CD14-positive monocyte (primary cell): ENCODE data around the gene ACER1. TPM values are rescaled to one million over a fixed set of nuclear protein-coding genes. Genes with fewer than 3 reads are reported as not detected.
"Not testable (repeated sequence)": the region's sequence is repeated elsewhere in the genome, so short reads cannot be mapped to it uniquely, and the experiment has no call there.

Experiments
- DNase-seq, 3 donors: peaks; one replicate each; pipeline ENCODE4 v3.0.0-alpha.2; 2011 to 2022
- H2AFZ ChIP-seq: 2 replicates; pipeline ENCODE4 v1.6.0; 2012; ENCODE audit warnings: mild to moderate bottlenecking, low read depth, low read length, inconsistent platforms; ENCODE audit not compliant: insufficient read depth, poor library complexity, severe bottlenecking
- H3K27ac ChIP-seq, 2 donors: 1 replicate in 1 of 2; 2 replicates in 1 of 2; pipeline ENCODE4 v1.5.1; 2012 to 2013; ENCODE audit warnings: low read length in 2 of 2, control low read depth in 1 of 2, inconsistent platforms in 1 of 2, low read depth in 1 of 2, mild to moderate bottlenecking in 1 of 2
- H3K27me3 ChIP-seq, 2 donors: one replicate each; pipeline versions ENCODE4 v1.6.0 to v1.6.1; 2011 to 2013; ENCODE audit warnings: low read length in 2 of 2; ENCODE audit not compliant: control insufficient read depth in 2 of 2, insufficient read depth in 2 of 2
- H3K36me3 ChIP-seq, 2 donors: replicated peaks in 1 of 2; 1 replicate in 1 of 2; 2 replicates in 1 of 2; pipeline versions ENCODE4 v1.5.1 to v1.6.1; 2012 to 2013; ENCODE audit warnings: low read length in 2 of 2, control low read depth in 1 of 2, inconsistent platforms in 1 of 2, mild to moderate bottlenecking in 1 of 2; ENCODE audit not compliant: insufficient read depth in 2 of 2, control insufficient read depth in 1 of 2
- H3K4me1 ChIP-seq, 2 donors: 1 replicate in 1 of 2; 2 replicates in 1 of 2; pipeline versions ENCODE4 v1.5.1 to v1.6.1; 2012 to 2013; ENCODE audit warnings: low read length in 2 of 2, control low read depth in 1 of 2, inconsistent platforms in 1 of 2, mild to moderate bottlenecking in 1 of 2, moderate library complexity in 1 of 2; ENCODE audit not compliant: insufficient read depth in 2 of 2, control insufficient read depth in 1 of 2
- H3K4me2 ChIP-seq: replicated peaks from 2 replicates; pipeline ENCODE3; 2012; ENCODE audit warnings: low read length, moderate library complexity, mild to moderate bottlenecking; ENCODE audit not compliant: poor library complexity, severe bottlenecking; ENCODE audit errors: extremely low read depth
- H3K4me3 ChIP-seq, 3 experiments: fragments of 200-600 bp in 1 of 3; sonication (generic) in 1 of 3; replicated peaks in 1 of 3; 1 replicate in 2 of 3; 2 replicates in 1 of 3; pipeline ENCODE4 v1.5.1; 2011 to 2013; ENCODE audit warnings: low read length in 3 of 3, mild to moderate bottlenecking in 3 of 3, control low read depth in 2 of 3, low read depth in 2 of 3, inconsistent platforms in 1 of 3, moderate library complexity in 1 of 3
- H3K79me2 ChIP-seq: 2 replicates; pipeline ENCODE4 v1.6.0; 2012; ENCODE audit warnings: mild to moderate bottlenecking, control low read depth, inconsistent platforms, low read length, moderate library complexity; ENCODE audit not compliant: insufficient read depth
- H3K9ac ChIP-seq: 2 replicates; pipeline ENCODE4 v1.6.0; 2017; ENCODE audit warnings: low read length, mild to moderate bottlenecking; ENCODE audit not compliant: insufficient read depth, poor library complexity, severe bottlenecking
- H3K9me3 ChIP-seq, 2 donors: replicated peaks in 1 of 2; 1 replicate in 1 of 2; 2 replicates in 1 of 2; pipeline versions ENCODE4 v1.5.1 to v1.6.1; 2012 to 2013; ENCODE audit warnings: low read length in 2 of 2, control low read depth in 1 of 2; ENCODE audit not compliant: control insufficient read depth in 1 of 2, insufficient read depth in 1 of 2
- H4K20me1 ChIP-seq: 2 replicates; pipeline ENCODE4 v1.6.0; 2012; ENCODE audit warnings: mild to moderate bottlenecking, low read length, control low read depth, moderate library complexity; ENCODE audit not compliant: insufficient read depth
- H3K27ac Mint-ChIP-seq, 7 donors: one replicate each; pipeline ENCODE4 v1.8.0; 2020; ENCODE audit warnings: mild to moderate bottlenecking in 7 of 7, mixed read lengths in 7 of 7, moderate library complexity in 6 of 7, inconsistent platforms in 2 of 7
- H3K27me3 Mint-ChIP-seq, 3 donors: one replicate each; pipeline ENCODE4 v1.8.0; 2021 to 2022; ENCODE audit warnings: low read depth in 3 of 3, mild to moderate bottlenecking in 3 of 3, mixed read lengths in 3 of 3, moderate library complexity in 3 of 3, inconsistent platforms in 1 of 3
- H3K36me3 Mint-ChIP-seq, 2 donors: one replicate each; pipeline ENCODE4 v1.8.0; 2020; ENCODE audit warnings: mixed read lengths in 2 of 2, inconsistent platforms in 1 of 2, mild to moderate bottlenecking in 1 of 2
- H3K4me1 Mint-ChIP-seq: one replicate; pipeline ENCODE4 v1.8.0; 2020; ENCODE audit warnings: mild to moderate bottlenecking, mixed read lengths
- H3K4me3 Mint-ChIP-seq, 2 donors: one replicate each; pipeline ENCODE4 v1.8.0; 2020; ENCODE audit warnings: mild to moderate bottlenecking in 2 of 2, mixed read lengths in 2 of 2, moderate library complexity in 1 of 2
- H3K9me3 Mint-ChIP-seq, 7 donors: one replicate each; pipeline ENCODE4 v1.8.0; 2020 to 2022; ENCODE audit warnings: mixed read lengths in 7 of 7, mild to moderate bottlenecking in 6 of 7, moderate library complexity in 6 of 7, inconsistent platforms in 2 of 7
- CTCF ChIP-seq: fragments of 200-600 bp; IDR thresholded peaks from one replicate; pipeline ENCODE4 v1.8.0; 2022; ENCODE audit warnings: antibody characterized with exemption, mild to moderate bottlenecking
- WGBS: methylation state at CpG from one replicate; pipeline ENCODE4 v1.1.5; 2013; ENCODE audit warnings: missing lambda C conversion rate; ENCODE audit not compliant: insufficient coverage; 5-methylcytosine and 5-hydroxymethylcytosine counted together
- intact Hi-C, 2 donors: fragments of 100-400 bp; cut with micrococcal nuclease; formaldehyde crosslinking; loops; one replicate each; pipeline versions ENCODE4 v1.15.0 to v1.15.1; 2023
- polyA plus RNA-seq, 3 donors: library from polyadenylated mRNA; depleted of rRNA in 1 of 3; unstranded in 2 of 3; stranded (reverse) in 1 of 3; fragments of 300-500 nt in 2 of 3; fragments of >200 nt in 1 of 3; fragmentation: Illumina TruSeq in 2 of 3; gene quantifications; 1 replicate in 2 of 3; 2 replicates in 1 of 3; pipeline ENCODE4 v1.2.3, GENCODE V29; 2012 to 2021

The ACER1 gene
- polyA plus RNA-seq, 3 donors: not detected

DNA sequence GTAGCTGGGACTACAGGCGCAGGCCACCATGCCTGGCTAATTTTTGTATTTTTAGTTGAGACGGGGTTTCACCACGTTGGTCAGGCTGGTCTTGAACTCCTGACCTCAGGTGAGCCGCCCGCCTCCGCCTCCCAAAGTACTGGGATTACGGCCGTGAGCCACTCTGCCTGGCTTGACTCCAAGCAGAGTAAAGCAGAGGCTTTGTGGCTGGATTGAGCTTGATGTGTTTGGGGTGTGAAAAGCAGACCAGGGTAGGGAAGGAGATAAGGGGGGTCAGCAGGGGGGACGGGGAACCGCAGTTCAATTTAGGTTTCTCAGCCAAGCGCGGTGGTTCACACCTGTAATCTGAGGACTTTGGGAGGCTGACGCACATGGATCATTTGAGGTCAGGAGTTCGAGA, 23.8 kb upstream of the ACER1 start:
- Histone ChIP-seq H3K36me3 (no peaks in the 10 kb centered on the region), H3K9ac (no peak overlapping the region), H3K27me3 (no peaks in the 10 kb centered on the region), H3K27ac (no peak overlapping the region), H3K4me1 (peaks cover 3 to 4% of the 10 kb centered on the region in 2 donors), H2AFZ (no peak overlapping the region), H3K4me3 (no peak overlapping the region), H3K4me2 (no peak overlapping the region), H3K79me2 (peaks cover 5% of the 10 kb centered on the region), H3K9me3 (no peaks in the 10 kb centered on the region), H4K20me1 (no peaks in the 10 kb centered on the region)
- H3K27ac Mint-ChIP-seq: no peak overlapping the region
- no peak for DNase-seq
- no peaks in the 10 kb centered on the region for H3K36me3 Mint-ChIP-seq
- WGBS: 98% methylated on average over 11 of the region's 14 CpGs
- no peak for TF ChIP-seq CTCF
- intact Hi-C loops: no loop called here
- H3K4me3 Mint-ChIP-seq: no peak overlapping the region
- H3K4me1 Mint-ChIP-seq: peaks cover 5% of the 10 kb centered on the region
- peaks cover 0 to 9% (median 1%) of the 10 kb centered on the region in 7 donors for H3K9me3 Mint-ChIP-seq
- H3K27me3 Mint-ChIP-seq: peaks cover 0 to 3% (median 0%) of the 10 kb centered on the region in 3 donors

GRCh38 chr19:6355321-6356040, 22.1 kb upstream of the ACER1 start:
- H3K27ac ChIP-seq, H3K4me1 ChIP-seq, H3K4me2 ChIP-seq, H3K9me3 Mint-ChIP-seq, H3K4me1 Mint-ChIP-seq, H3K27ac Mint-ChIP-seq, H3K9me3 ChIP-seq, intact Hi-C loops, H3K36me3 ChIP-seq, H4K20me1 ChIP-seq, H3K27me3 ChIP-seq, H3K36me3 Mint-ChIP-seq, H3K79me2 ChIP-seq, H3K27me3 Mint-ChIP-seq, H3K9ac ChIP-seq, H2AFZ ChIP-seq, H3K4me3 Mint-ChIP-seq, H3K4me3 ChIP-seq, DNase-seq: not testable (repeated sequence)
- 100% methylated on average over 4 of the region's 46 CpGs for WGBS
